NCI-H2171 (cell line): ENCODE data around the gene RPS2.

ENCODE experiments used
- DNase-seq: peaks from one replicate; lab custom pipeline; 2025; lab: John Stamatoyannopoulos, UW

Gene RPS2

DNA sequence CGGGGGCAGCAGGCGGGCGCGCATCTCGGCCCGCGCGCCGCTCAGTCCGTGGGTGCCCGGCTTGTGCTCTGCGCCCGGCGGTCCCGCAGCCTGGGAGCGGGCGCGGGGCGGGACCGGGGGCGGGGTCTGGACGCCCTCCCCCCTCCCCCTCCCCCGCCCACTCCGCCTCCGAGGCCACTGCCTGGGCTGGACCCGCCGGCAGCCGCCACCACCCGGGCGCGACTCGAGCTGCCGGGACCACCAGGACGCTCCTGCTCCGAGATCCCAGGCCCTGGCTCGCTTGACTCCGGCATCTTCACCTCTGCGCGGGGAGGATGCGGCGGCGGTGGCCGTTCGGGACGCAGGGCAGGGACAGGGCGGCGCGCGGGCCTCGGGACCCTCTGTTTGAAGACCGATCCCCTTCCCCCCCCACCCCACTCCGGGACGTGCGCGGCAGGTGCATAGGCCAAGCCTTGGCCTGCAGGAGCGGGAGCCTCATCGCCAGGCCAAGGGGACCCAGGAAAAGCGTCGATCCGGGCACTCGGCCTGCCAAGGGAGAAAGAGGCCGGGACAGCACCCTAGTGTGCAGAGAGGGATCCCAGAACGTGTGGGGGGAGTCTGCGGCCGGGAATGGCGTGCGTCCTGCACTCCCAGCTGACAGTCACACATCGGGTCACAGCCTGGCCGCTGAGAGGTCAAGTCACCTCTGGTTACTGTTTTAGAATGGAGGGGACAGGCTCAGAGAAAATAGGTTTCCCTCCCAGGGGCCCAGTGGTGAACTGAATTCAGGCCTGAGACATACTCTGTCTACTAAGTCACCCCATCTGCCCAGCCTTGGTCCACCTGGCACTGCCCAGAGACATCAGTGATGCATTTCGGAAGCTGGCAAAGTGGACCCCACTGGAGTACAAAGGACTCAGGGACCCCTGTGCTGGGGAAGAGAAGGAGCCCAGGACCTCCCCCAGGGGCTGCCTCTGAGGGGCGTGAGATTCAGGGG is 46.0 kb downstream of the RPS2 start, which contains the start of gene HS3ST6:
Gene HS3ST6, minus strand, starts transcription at position 65 of the 976 bp plus-strand sequence. CDS start 92 bp downstream, outside the sequence.
- DNase-seq, result no peak

DNA sequence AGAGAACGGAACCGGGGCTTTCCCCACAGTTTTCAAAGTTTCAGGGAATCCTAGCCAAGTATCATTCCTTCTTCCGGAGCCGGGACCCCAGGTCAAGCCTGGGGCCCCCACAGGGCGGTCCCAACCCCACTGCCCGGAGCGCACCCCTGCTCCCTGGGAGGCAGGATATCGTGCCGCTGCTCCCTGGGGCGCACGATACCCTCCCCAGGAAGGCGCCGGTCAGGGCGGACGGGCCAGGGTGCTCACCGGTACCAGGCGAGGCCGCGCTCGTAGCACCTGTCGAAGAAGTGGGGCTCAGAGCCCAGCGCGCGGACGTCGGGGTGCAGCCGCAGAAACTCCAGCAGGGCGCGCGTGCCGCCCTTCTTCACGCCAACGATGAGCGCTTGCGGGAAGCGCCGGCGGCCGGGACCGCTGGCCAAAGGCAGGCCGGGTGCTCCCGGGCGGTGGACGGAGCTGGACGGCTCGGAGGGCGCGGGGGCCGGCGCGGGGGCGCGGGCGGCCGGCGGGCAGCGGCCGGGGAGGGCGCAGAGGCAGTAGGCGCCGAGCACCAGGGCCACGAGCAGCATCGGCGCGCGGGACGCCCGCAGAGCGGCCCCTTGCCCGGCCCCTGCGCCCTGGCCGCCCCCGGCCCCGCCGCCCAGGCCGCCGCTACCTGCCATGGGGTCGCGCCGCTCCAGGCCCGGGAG is 46.8 kb downstream of the RPS2 start:
- no peak for DNase-seq

DNA sequence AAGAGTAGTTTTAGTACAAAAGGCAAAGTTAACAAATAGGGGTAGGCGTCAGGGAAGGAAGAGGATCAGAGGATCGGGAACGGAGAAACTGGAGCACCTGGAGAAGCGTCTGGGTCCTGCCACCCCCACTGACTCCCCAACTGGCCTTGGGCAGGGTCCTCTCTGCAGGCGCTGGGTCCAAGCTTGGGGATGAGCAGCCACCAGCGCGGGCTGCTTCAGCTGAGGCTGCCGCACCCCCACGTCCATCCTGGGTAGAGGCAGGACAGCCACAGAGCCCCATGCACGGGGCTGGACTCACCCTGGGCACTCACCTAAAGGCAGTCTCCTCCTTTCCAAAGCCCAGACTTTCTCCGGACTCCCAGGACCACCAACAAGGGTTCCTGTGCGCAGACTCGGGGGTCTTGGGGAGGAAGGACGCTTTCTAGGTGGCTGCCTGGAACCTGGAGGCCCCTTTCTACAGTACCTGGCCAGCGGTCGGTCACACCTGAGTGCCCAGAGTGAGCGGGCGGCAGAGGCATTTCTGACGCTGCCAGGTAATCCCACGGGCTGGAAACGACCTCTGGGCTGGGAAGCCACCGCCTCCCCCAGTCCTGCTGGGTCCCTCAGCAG is 47.5 kb downstream of the RPS2 start:
- DNase-seq, result no peak

DNA sequence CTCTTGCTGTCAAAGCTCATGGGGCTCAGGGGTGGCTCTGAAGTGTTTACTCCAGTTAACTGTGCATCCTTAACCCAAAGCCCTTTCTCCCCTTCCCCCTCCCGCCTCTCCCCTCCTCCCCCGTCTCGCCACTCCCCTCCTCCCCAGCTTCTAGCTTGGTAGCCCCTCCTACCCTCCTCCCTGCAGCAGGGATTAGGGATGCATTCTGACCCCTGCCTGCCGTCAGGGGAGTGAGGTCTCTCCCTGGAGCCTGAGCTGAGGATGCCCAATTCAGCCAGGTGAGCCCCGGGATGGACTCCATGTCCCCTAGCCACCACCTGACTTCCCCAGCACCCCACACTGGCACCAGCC is 48.0 kb downstream of the RPS2 start:
- no peak for DNase-seq

DNA sequence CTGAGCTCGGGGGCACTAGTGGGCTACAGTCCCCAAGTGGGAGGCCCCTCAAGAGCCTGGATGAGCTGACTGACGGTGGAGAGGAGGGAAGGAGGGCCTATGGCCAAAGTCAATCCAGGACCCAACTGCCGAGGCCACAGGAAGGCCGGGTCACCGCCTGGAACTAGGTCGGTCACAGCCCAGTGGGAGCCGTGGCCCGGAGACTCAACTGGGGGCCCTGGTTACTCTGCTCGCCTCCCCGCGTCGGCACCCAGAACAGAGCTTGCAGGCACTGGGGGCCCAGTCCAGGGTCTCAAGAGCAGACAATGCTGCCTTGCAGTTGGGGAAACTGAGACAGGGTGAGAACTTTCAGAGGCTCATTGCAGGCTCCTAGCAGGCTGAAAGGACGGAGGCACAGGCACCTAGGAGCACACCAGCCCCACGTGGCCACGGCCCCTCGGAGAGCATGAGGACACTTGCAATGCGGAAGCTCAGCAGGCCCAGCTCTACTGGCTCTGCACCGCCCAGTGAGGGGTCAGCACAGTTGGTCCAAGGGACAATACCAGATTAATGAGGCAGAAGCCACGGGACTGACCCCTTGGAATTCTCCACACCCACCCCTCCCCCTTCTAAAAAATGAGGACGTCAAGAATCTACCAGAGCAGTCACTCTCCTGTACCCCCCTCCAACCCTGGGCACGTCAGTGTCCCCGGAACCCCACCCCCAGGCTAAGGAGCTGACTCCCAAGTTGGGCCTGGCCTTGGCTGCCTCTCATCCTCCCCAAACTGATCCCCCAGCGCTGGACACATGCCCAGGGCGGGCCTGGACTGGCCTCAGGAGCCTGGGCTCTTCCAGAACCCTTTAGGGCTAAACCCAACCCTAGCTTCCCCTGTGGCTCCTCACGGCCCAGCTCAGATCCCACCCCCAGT is 48.6 kb downstream of the RPS2 start:
- DNase-seq, result no peak

DNA sequence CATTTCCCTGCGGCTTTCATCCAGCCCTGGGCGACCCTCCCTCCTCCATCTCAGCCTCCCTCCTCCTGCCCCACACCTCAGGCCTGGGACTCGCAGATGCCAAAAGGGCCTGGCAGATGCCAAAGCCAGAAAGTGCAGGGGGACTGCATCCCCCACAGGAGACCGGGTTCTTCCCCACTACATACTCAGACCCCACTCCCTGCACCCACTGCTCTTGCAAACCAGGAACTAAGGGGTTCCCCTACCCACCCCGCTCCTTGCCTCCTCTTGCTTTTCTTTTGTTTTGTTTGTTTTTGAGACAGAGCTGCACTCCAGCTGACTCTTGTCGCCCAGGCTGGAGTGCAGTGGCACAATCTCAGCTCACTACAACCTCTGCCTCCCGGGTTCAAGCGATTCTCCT is 49.6 kb downstream of the RPS2 start:
- DNase-seq, result no peak

DNA sequence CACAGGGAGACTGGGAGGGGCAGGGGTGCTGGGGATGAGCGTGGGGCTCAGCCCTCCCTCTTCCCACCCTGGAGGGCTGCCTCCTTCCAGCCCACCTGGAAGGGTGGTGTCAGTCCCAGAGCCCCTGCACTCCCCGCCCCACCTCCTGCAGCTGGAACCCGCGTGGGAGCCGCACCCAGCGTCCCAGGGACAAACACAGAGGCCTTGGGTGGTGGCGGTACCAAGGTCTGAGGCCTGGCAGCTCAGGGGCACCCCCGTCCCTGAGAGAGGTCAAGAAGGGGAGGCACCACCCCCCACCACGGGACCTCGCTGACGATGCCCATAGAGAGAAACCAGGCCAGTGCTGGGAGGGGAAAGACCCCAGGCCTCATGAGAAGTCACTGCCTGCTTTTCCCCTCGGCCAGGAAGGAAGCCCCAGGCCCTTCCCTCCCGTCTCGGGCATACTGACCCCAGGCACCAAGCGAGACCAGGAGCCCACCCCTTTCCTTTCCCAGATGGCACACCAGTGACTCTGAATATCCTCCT is 50.5 kb downstream of the RPS2 start:
- no peak for DNase-seq

DNA sequence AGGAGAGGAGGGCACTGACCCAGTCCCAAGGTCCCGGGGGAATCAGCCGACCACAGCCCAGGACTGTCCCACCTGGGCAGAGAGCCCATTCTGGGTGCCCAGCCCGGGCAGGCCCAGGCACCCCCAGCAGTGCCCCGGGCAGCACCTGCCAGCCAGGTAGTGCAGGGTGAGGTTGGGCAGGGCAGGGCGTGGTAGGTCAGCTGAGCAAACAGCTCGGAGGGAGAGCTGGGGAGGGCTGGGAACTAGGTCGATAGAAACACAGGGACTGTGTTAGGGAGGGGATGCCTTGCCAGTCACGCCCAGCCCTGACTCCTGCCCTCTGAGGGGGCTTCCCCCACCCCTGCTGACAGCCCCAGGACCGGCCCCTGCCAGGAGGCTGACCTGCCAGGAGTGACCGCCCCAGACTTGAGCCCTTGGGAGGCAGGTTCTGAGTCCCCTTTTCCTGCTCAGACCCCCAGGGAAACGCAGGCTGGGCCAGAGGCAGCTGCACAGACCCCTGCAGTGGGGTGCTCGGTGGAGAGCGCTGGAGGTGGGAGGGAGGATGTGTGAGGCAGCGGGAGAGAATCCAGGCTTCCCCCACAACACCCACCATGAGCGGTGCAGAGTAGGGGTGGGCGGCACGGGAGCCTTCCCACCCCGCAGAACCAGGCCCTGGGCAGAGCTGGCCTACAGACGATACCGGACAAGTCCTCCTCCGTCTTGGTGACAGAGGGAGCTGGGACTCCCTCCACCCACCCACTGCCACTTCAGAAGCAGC is 51.1 kb downstream of the RPS2 start:
- no peak for DNase-seq

DNA sequence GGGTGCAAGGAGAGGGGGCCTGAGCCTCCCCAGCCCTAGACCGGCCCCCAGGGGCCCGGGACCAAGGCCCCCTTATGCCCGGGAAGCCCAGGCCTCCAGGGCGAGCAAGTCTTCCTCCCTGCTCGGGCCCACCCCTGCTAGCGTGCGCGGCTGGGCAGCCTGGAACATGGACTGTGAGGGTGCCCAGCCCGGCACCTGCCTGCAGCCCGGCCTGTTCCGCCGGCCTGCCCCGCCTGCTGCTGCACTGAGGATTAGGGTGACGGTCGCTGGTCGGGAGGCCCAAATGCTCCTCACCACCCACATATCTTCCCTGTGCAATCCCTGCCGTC is 52.4 kb downstream of the RPS2 start:
- DNase-seq, result no peak
